Naive thymus-derived CD8-positive, alpha-beta T cell (primary cell): Measurements from ENCODE around the gene DDN. TPM values are rescaled to one million over a fixed set of nuclear protein-coding genes. Genes with fewer than 3 reads are reported as not detected.

ENCODE experiments used
- ATAC-seq, 2 donors: fragments of 150-1000 bp; cut with Tn5 transposase in 1 of 2; sonication (Bioruptor Pico), chemical (Tn5 transposase) in 1 of 2; 1 replicate in 1 of 2; 2 replicates in 1 of 2; pipeline ENCODE4 v1.10.0; 2021; ENCODE audit warnings: mild to moderate bottlenecking in 2 of 2, moderate library complexity in 2 of 2
- POLR2A ChIA-PET: fragments of 350-600 bp; sonication (Branson Sonifier 250); formaldehyde crosslinking; loops from one replicate; lab custom pipeline; 2021; ENCODE audit warnings: antibody characterized with exemption; lab: Charles Lee
- DNase-seq, 10 donors: peaks; one replicate each; pipeline versions ENCODE4 v3.0.0 to v3.0.0-alpha.2; 2020 to 2022
- H3K27ac Mint-ChIP-seq, 10 donors: one replicate each; pipeline ENCODE4 v1.8.0; 2020 to 2022; ENCODE audit warnings: mild to moderate bottlenecking in 10 of 10, mixed read lengths in 10 of 10, moderate library complexity in 4 of 10, inconsistent platforms in 1 of 10
- H3K27me3 Mint-ChIP-seq, 5 donors: one replicate each; pipeline ENCODE4 v1.8.0; 2021 to 2022; ENCODE audit warnings: mixed read lengths in 5 of 5
- H3K36me3 Mint-ChIP-seq, 3 donors: one replicate each; pipeline ENCODE4 v1.8.0; 2020 to 2022; ENCODE audit warnings: mixed read lengths in 3 of 3, mild to moderate bottlenecking in 2 of 3, inconsistent platforms in 1 of 3
- H3K4me1 Mint-ChIP-seq, 4 donors: one replicate each; pipeline ENCODE4 v1.8.0; 2021 to 2022; ENCODE audit warnings: mixed read lengths in 4 of 4
- H3K4me3 Mint-ChIP-seq, 10 donors: one replicate each; pipeline ENCODE4 v1.8.0; 2020 to 2022; ENCODE audit warnings: mild to moderate bottlenecking in 10 of 10, mixed read lengths in 10 of 10, moderate library complexity in 6 of 10, inconsistent platforms in 1 of 10
- H3K9me3 Mint-ChIP-seq, 9 donors: one replicate each; pipeline ENCODE4 v1.8.0; 2020 to 2022; ENCODE audit warnings: mixed read lengths in 9 of 9, mild to moderate bottlenecking in 3 of 9, inconsistent platforms in 1 of 9, moderate library complexity in 1 of 9
- polyA plus RNA-seq, 3 donors: library from polyadenylated mRNA; unstranded; fragments of 300-500 nt; fragmentation: Illumina TruSeq; gene quantifications; one replicate each; pipeline ENCODE4 v1.2.3, GENCODE V29; 2021
- total RNA-seq, 8 experiments: library from RNA in 2 of 8; stranded (reverse) in 2 of 8; gene quantifications; one replicate each; pipeline ENCODE4 v1.2.3 and lab custom pipeline; 2021 to 2026

The DDN gene
- total and polyA plus RNA-seq, 5 experiments from 2014 or later, result 0.14 to 0.18 TPM; not detected in 3

DNA sequence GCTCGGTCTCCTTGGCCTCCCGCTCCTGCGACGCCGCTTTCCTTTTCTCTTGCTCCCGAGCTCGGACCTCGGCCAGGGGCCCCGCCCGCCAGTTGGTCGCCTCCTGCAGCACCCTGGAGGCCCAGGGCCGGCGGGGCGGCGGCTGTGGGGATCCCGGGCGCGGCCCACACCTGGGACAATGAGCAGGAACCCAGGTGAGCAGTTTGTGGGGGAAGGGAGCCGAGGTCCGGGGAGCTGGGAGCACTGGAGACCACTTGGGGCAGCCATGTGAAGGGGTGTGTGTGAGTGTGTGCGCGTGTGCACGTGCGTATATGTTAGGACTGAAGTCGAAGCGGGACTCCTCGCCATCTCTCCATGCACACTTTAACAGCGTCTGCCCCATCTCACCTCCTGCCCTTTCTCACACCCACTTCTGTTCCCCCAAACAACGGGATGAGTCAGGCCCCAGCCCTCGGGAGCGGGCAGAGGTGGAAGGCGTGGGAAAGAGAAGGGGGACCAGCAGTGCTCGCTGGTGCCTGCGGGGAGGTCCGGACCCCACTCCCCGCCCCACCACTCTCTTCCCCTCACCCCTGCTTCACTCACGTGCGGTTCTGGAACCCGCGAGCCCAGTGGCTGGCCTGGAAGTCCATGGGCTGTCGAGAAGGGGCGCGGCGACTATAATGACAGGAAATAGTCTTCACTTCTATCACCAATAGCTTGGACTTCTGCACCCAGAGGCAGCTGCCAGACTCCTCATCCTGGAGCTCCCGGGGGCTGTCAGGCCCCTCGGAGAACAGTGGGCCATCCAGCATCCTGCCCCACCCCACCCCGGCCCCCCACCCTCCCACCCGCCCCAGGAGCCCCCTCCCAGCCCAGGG, 450 bp downstream of the DDN start:
- ATAC-seq (peak; percentile 22 to 24), DNase-seq (peak in 2 of 10 donors; percentile 16 to 25)
- Mint-ChIP-seq H3K27me3 (peaks cover 38 to 94% (median 60%) of the 10 kb centered on the region in 5 donors), H3K27ac (peak overlapping the region in 3 of 10 donors; percentile 11 to 53 (median 39)), H3K4me1 (peaks cover 18 to 56% (median 39%) of the 10 kb centered on the region in 4 donors), H3K9me3 (no peaks in the 10 kb centered on the region), H3K36me3 (peaks cover 6 to 38% (median 27%) of the 10 kb centered on the region in 3 donors), H3K4me3 (peak overlapping the region; percentile 60 to 88 (median 72))
- POLR2A ChIA-PET, result interaction anchor here (1.0 to 6.5 kb wide), 4 partner anchors 19 to 81 kb away, joined by 5 to 47 read pairs (median 6); partner anchors contain the start of genes FKBP11 and WNT1

DNA sequence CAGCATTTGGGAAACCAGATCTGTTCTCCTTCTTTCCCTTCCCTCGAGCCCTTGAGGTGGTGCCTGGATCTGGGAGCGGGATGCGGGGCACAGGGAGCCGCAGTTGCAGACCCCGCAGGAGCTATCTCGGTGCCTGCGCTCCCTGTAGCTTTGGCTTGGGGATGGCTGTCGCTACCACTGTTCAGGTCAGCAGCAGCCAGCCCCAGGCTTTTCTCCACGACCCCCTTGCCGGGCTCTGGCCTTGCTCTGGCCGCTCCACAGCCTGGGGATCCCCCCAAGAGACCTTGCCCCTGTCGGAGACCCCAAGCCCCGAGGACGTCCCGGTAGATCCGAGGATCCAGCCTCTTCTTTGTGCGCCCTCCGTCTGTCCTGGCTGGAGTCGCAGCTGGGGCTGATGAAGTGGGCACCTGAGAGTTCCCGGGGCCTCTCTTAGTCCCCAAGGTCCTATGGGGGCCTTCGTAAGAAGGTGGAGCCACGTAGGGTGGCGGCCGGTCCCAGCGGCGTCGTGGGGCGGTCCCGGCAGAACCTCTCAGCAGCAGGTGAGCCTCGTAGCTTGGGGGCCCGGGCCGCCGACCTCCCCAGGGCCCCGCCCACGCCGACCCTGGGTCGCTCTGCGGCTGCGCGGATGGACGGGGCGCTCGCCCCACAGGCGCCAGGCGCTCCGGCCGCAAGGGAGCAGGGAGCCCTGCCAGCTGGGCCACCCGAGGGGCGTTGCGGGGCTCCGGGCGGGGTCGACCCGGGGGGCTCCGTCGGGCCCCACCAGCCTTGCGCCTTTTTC, 1.3 kb downstream of the DDN start:
- H3K4me3 Mint-ChIP-seq, result peak overlapping the region; percentile 58 to 79 (median 72)
- H3K36me3 Mint-ChIP-seq, result peaks cover 6 to 30% (median 20%) of the 10 kb centered on the region in 3 donors
- peak in 3 of 10 donors; percentile 17 to 64 (median 37) for DNase-seq
- peak overlapping the region in 3 of 10 donors; percentile 48 to 79 (median 60) for H3K27ac Mint-ChIP-seq
- no peaks in the 10 kb centered on the region for H3K9me3 Mint-ChIP-seq
- peaks cover 41 to 92% (median 60%) of the 10 kb centered on the region in 5 donors for H3K27me3 Mint-ChIP-seq
- peak; percentile 13 to 33 for ATAC-seq
- H3K4me1 Mint-ChIP-seq, result peaks cover 18 to 56% (median 39%) of the 10 kb centered on the region in 4 donors
- POLR2A ChIA-PET, result interaction anchor here (0.6 to 6.5 kb wide), 4 partner anchors 19 to 80 kb away, joined by 3 to 47 read pairs (median 6); partner anchors contain the start of genes FKBP11 and WNT1

DNA sequence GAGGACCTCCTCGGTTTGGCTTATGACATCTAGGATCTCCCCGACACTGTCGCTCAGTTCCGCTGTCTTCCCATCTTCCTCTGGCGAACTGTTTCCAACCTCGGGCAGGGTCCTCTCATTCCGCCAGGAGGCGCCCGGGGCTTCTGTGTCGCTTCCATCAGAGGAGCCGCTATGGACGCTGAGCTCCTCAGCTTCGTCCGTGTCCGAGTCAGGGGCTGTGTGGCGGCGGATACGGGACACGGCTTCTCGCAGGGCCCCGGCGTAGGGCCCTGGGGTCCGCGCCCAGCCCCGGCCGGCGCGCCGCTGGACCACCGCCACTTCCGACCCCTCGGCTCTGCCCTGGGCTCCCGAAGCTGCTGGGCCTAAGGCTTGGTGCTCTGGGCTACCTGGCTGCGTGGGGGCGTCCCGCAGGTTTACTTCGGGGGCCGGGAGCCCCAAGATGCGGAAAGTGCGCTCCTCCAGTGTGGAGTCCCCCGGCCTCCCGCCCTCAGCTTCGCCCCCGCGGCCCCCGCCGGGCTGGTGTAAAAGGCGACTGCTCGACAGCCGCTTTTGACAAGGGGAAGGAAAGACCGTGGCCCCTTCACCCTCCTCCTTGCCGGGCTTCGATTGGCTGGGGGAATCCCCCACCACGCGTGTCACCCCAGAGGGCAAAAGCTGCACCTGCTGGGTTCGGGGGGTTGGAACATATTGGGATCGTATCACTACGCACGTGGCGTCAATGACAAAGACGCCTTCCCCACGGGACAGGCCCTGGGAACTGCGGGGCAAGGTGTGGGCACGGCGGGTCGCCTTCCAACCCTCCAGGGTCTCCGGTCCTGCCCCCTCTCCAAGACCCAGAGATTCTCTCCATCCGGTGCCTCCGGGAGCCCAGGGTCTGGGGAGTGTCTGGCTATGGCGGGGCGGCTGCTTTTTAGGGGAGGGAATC, 2.1 kb downstream of the DDN start:
- Mint-ChIP-seq H3K27ac (peak overlapping the region in 5 of 10 donors; percentile 34 to 76 (median 67)), H3K27me3 (peaks cover 40 to 83% (median 52%) of the 10 kb centered on the region in 5 donors), H3K36me3 (peaks cover 3 to 21% (median 11%) of the 10 kb centered on the region in 3 donors), H3K9me3 (no peaks in the 10 kb centered on the region), H3K4me1 (peaks cover 18 to 56% (median 39%) of the 10 kb centered on the region in 4 donors), H3K4me3 (peak overlapping the region; percentile 58 to 79 (median 72))
- DNase-seq (peak; percentile 43 to 75 (median 54)), ATAC-seq (peak; percentile 63 to 73)
- POLR2A ChIA-PET, result interaction anchor here (0.6 to 6.5 kb wide), 6 partner anchors 18 to 79 kb away, joined by 3 to 47 read pairs (median 5); partner anchors contain the start of genes ARF3, FKBP11, PRKAG1 and WNT1

DNA sequence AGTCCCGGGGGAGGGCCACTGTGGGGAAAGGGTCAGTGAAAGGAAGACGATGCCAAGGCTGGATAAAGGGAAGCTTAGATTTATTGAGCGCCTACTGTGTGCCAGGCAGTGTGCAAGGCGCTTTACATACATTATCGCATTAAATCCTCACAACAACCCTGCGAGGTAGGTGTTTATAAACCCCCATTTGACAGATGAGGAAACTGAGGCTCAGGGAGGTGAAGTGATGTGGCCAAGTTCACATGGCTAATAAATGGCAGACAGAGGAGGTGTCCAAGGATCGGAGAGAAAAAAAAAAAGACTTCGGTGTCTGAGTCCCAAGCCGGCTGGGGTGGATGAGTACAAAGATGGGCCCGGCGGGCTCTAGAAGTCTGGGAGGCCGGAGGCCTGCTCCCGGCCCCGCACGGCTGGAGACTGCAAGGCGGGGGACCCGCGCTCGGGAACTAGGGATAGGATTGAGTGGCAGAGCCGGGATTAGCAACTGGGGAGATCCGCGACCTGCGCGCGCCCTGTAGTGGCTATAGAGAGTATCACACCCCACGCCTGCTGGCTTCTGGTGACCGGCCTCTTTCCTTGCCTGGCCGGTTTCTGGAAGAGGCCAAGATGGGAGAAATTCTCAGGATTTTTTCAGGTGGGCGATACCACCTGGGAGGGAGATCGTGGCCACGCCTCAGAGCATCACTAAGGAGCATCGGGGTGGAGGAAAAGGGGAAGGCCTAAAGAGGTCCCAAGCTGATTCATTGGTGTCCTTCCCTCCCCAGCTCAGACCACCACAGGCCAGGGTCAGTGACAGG, 3.9 kb downstream of the DDN start:
- Mint-ChIP-seq H3K27ac (peak overlapping the region in 4 of 10 donors; percentile 3 to 92 (median 78)), H3K27me3 (peaks cover 34 to 76% (median 52%) of the 10 kb centered on the region in 5 donors), H3K4me3 (peak overlapping the region in 9 of 10 donors; percentile 48 to 85 (median 69))

DNA sequence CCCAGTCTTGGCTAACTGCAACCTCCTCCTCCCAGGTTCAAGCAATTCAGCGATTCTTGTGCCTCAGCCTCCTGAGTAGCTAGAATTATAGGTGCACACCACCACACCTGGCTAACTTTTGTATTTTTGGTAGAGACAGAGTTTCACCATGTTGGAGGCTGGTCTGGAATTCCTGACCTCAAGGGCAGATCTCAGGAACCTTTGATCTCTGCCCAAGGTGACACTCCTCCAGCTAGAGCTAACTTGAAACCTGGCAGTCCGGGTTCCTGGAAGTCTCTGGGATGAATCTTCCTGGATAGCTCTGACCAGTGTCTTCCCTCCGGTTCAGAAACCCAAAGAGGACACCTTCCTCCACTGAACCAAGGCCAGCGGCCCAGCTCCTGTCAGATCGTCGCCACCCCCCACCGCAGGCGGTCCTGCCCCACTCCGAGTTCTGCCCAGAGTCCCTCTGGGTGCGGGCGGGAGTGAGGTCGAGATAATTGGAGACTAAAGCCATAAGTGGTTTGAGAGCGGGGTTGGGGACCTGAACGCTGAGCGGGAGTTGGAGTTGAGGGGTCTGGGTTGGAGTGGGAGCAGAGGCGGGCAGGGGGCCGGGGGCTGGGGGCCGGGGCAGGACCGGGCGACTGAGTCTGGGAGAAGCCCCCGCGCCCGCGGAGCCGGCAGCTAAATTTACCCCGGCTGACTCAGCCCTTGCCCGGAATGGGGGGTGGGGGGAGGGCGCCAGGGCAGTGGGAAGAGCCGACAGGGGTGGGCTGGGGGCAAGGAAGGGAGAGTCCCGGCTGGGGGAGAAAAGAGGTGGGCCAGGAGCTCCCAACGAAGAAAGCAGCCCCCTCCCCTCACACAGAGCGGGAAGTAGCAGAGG, 4.7 kb downstream of the DDN start:
- POLR2A ChIA-PET, result interaction anchor here (0.9 to 6.5 kb wide), 2 partner anchors 15 to 36 kb away, joined by 3 to 47 read pairs; partner anchors contain the start of gene WNT1
- ATAC-seq (no peak), DNase-seq (no peak)
- Mint-ChIP-seq H3K27me3 (peaks cover 29 to 76% (median 47%) of the 10 kb centered on the region in 5 donors), H3K9me3 (no peaks in the 10 kb centered on the region), H3K36me3 (peaks cover 0 to under 1% (median 0%) of the 10 kb centered on the region in 3 donors), H3K4me1 (peaks cover 16 to 39% (median 27%) of the 10 kb centered on the region in 4 donors), H3K4me3 (peak overlapping the region in 4 of 10 donors; percentile 30 to 80 (median 60)), H3K27ac (peak overlapping the region in 1 of 10 donors; percentile 3)

More for the DNA sequence above, 3.9 kb downstream of the DDN start:
- Mint-ChIP-seq H3K36me3 (peaks cover 0 to 4% (median 0%) of the 10 kb centered on the region in 3 donors), H3K4me1 (peaks cover 18 to 47% (median 35%) of the 10 kb centered on the region in 4 donors), H3K9me3 (no peaks in the 10 kb centered on the region)
- DNase-seq (peak in 5 of 10 donors; percentile 38 to 70 (median 50)), ATAC-seq (peak in 1 of 2 donors; percentile 22)
- POLR2A ChIA-PET, result interaction anchor here (0.5 to 6.5 kb wide), 2 partner anchors 16 to 41 kb away, joined by 4 to 47 read pairs; partner anchors contain the start of gene WNT1

DNA sequence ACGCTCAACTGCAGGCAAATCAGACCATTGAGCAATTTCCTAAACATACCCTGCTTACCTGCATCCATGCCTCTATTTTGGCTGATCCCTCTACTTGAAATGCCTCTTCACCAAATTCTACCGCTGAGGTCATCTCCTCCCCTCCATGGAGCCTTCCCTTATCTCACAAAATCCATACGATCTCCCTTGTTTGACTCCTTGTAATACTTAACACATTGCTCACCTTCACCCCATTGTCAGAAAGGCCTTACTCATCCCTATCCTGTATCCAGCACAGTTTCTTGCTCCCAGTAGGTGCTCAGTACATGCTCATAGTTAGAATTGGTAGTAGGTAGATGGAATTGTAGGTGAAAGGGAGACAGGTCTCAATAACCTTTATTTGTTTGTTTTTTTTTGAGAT, 5.4 kb downstream of the DDN start:
- H3K9me3 Mint-ChIP-seq, result no peaks in the 10 kb centered on the region
- H3K4me3 Mint-ChIP-seq, result no peak overlapping the region
- POLR2A ChIA-PET, result interaction anchor here (0.6 to 6.5 kb wide), 4 partner anchors 9 to 127 kb away, joined by 3 to 47 read pairs (median 4); partner anchors contain the start of gene WNT1
- peaks cover 31 to 76% (median 50%) of the 10 kb centered on the region in 5 donors for H3K27me3 Mint-ChIP-seq
- H3K36me3 Mint-ChIP-seq, result no peaks in the 10 kb centered on the region
- DNase-seq (no peak), ATAC-seq (no peak)
- H3K27ac Mint-ChIP-seq, result no peak overlapping the region
- peaks cover 17 to 33% (median 22%) of the 10 kb centered on the region in 4 donors for H3K4me1 Mint-ChIP-seq

DNA sequence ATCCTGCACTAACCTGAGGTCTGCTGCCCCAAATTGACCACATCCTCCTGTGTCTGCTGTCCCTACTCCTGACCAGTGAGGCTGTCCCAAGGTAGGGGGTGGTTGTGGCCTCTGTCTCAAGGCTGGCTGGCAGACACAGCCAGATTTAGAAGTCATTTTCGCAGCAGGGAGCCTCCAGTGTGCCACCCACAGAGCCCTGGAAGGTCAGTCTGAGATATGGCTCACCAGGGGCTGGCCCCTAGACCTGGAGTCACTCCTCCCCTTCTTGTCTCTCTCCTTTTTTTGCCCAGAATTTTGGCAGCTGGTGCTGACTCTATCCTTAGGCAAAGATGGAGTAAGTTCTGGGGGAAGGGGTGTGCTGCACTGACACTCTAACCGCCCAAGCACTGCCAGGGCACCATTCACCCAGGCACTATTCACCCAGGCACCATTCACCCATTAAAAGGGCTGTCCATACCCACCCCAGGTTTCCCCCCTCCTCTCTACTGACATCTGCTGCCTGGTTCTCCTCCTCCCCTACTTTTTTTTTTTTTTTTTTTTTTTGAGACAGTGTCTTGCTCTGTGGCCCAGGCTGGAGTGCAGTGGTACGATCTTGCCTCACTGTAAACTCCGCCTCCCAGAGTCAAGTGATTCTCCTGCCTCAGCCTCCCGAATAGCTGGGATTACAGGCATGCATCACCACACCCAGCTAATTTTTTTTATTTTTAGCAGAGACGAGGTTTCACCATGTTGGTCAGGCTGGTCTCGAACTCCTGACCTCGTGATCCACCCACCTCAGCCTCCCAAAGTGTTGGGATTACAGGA, 7.7 kb downstream of the DDN start:
- POLR2A ChIA-PET, result interaction anchor here (0.7 kb wide), 2 partner anchors 39 to 121 kb away, joined by 3 to 4 read pairs; no protein-coding TSS in a partner anchor
- H3K27ac Mint-ChIP-seq, result no peak overlapping the region
- no peak overlapping the region for H3K4me3 Mint-ChIP-seq

DNA sequence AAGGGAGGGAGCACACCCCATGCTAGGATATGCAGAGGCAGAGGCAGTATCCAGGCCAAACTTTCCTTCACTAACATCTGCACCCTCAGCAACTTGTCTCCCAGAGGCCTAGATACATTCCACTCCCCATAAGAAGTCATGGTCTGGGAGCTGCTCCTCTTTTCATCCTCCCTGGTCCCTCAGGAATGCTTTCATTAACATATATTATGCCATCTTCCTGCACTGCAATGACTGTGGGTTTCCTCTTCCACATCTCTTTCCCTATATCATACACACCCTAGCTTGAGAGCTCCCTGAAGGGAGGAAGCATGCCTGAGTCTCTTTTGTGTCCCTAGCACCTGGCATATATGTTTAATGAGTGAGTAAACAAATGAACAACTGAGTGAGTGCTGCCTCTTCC, 8.6 kb downstream of the DDN start:
- Mint-ChIP-seq H3K27ac (no peak overlapping the region), H3K27me3 (peaks cover 33 to 60% (median 44%) of the 10 kb centered on the region in 5 donors), H3K9me3 (no peaks in the 10 kb centered on the region), H3K4me3 (no peak overlapping the region), H3K36me3 (no peaks in the 10 kb centered on the region), H3K4me1 (peaks cover 6 to 16% (median 12%) of the 10 kb centered on the region in 4 donors)
- DNase-seq (no peak), ATAC-seq (no peak)
- POLR2A ChIA-PET, result interaction anchor here (0.6 kb wide), 1 partner anchor 91 kb away, joined by 3 read pairs; no protein-coding TSS in a partner anchor

More for the DNA sequence above, 7.7 kb downstream of the DDN start:
- H3K4me1 Mint-ChIP-seq, result peaks cover 12 to 18% (median 16%) of the 10 kb centered on the region in 4 donors
- H3K36me3 Mint-ChIP-seq, result no peaks in the 10 kb centered on the region
- no peak for ATAC-seq
- H3K27me3 Mint-ChIP-seq, result peaks cover 35 to 69% (median 48%) of the 10 kb centered on the region in 5 donors
- no peaks in the 10 kb centered on the region for H3K9me3 Mint-ChIP-seq
- DNase-seq, result no peak
